NAMALWA (cell line): ENCODE data around the gene WTIP.
"Not testable (repeated sequence)": the region's sequence is repeated elsewhere in the genome, so short reads cannot be mapped to it uniquely, and the experiment has no call there.

Source experiments
- DNase-seq: peaks from one replicate; pipeline ENCODE4 v3.0.0-alpha.2; 2015; ENCODE audit warnings: low spot score

The WTIP gene

GRCh38 chr19:34480971-34481841 is at the start of gene WTIP:
WTIP (plus strand) TSS chr19:34481758; CDS start chr19:34481975, 217 bp downstream.
- no peak for DNase-seq

GRCh38 chr19:34432797-34433196 is 48.8 kb upstream of the WTIP start:
- DNase-seq, result no peak

- DNase-seq, result no peak
These were observed 44.8 kb upstream of the WTIP start for GRCh38 chr19:34436716-34437115.

- no peak for DNase-seq
These were observed 33.4 kb upstream of the WTIP start for GRCh38 chr19:34448191-34448590.

- DNase-seq, result no peak
These were observed 28.8 kb upstream of the WTIP start for GRCh38 chr19:34452723-34453122.

- DNase-seq, result no peak
These were observed 27.5 kb upstream of the WTIP start for GRCh38 chr19:34454091-34454490.

- DNase-seq, result no peak
These were observed 26.9 kb upstream of the WTIP start for GRCh38 chr19:34454685-34455084.

GRCh38 chr19:34455783-34456480 is 25.6 kb upstream of the WTIP start:
- not testable (repeated sequence) for DNase-seq

GRCh38 chr19:34457446-34457845 is 24.1 kb upstream of the WTIP start:
- DNase-seq, result no peak

- DNase-seq, result no peak
These were observed 22.9 kb upstream of the WTIP start for GRCh38 chr19:34458677-34459076.

- no peak for DNase-seq
These were observed 21.9 kb upstream of the WTIP start for GRCh38 chr19:34459614-34460013.

GRCh38 chr19:34461375-34462100 is 20.0 kb upstream of the WTIP start:
- no peak for DNase-seq

- DNase-seq, result not testable (repeated sequence)
These were observed 16.8 kb upstream of the WTIP start for GRCh38 chr19:34464785-34465184.

- no peak for DNase-seq
These were observed 13.1 kb upstream of the WTIP start for GRCh38 chr19:34468409-34468808.

GRCh38 chr19:34469026-34469425 is 12.5 kb upstream of the WTIP start:
- DNase-seq, result not testable (repeated sequence)

- DNase-seq, result no peak
These were observed 9.5 kb upstream of the WTIP start for GRCh38 chr19:34471906-34472700.

- DNase-seq, result no peak
These were observed 7.1 kb upstream of the WTIP start for GRCh38 chr19:34474233-34474989.

GRCh38 chr19:34475026-34475974 is 6.3 kb upstream of the WTIP start:
- no peak for DNase-seq

- DNase-seq, result no peak
These were observed 5.5 kb upstream of the WTIP start for GRCh38 chr19:34475975-34476594.
